ENCODE measurements around the gene AGK. TPM values are rescaled to one million over a fixed set of nuclear protein-coding genes. Genes with fewer than 3 reads are reported as not detected.

AGK gene
- polyA plus RNA-seq, 2 of the 4 experiments (the other 2 are of a cell fraction): 29.6 to 63.5 TPM

GRCh38 chr7:141522657-141523342, 28.4 kb upstream of the AGK start:
- DNase-seq (ENCODE audit: low read depth in 1 of 2, low spot score in 1 of 2) (no peak), FAIRE-seq (no peak), ATAC-seq (no peak)
- no peak overlapping the region for H3K27ac ChIP-seq
- no peak overlapping the region for H3K4me2 ChIP-seq
- ChIA-PET POLR2A (no interaction called here), CTCF (interaction anchor here (0.9 to 2.8 kb wide), 3 partner anchors 11 to 127 kb away, joined by 3 to 10 read pairs (median 5); no protein-coding TSS in a partner anchor)
- no peak overlapping the region for H3K4me3 ChIP-seq
- TF ChIP-seq FOSL2 (IDR thresholded peaks at IDR 0.05): no peak
- no peak for TF ChIP-seq FOSL2 (CRISPR knock-in tag; IDR thresholded peaks at IDR 0.05)
- TF ChIP-seq MYC (IDR thresholded peaks at IDR 0.05; ENCODE audit: borderline replicate concordance, low read length): no peak
- TF ChIP-seq GATA3 (IDR thresholded peaks at IDR 0.05; ENCODE audit: borderline replicate concordance): no peak
- TF ChIP-seq MAX (IDR thresholded peaks at IDR 0.05): no peak
- TF ChIP-seq REST (IDR thresholded peaks at IDR 0.05): no peak
- TF ChIP-seq PBX3 (IDR thresholded peaks at IDR 0.05): no peak
- no peak for TF ChIP-seq HMGXB4 (CRISPR knock-in tag; IDR thresholded peaks at IDR 0.05; ENCODE audit: borderline replicate concordance)
- no peak for TF ChIP-seq JUNB (IDR thresholded peaks at IDR 0.05)
- no peak for TF ChIP-seq SREBF2 (IDR thresholded peaks at IDR 0.05)
- TF ChIP-seq CBX2 (IDR thresholded peaks at IDR 0.05; ENCODE audit: borderline replicate concordance, low read depth): no peak
- no peak for TF ChIP-seq ATOH8 (CRISPR knock-in tag; IDR thresholded peaks at IDR 0.05; ENCODE audit: low read depth)
- no peak for TF ChIP-seq RAD21 (conservative IDR thresholded peaks at IDR 0.05 in 1 of 2, IDR thresholded peaks at IDR 0.05 in 1 of 2)
- no peak for TF ChIP-seq RCOR1 (IDR thresholded peaks at IDR 0.05; ENCODE audit: low read depth, low read length)
- no peak for TF ChIP-seq SMC3 (IDR thresholded peaks at IDR 0.05)
- TF ChIP-seq CBX8 (IDR thresholded peaks at IDR 0.05): no peak
- TF ChIP-seq CHD2 (IDR thresholded peaks at IDR 0.05; ENCODE audit: low read length, partially characterized antibody): no peak
- no peak for TF ChIP-seq EHF (CRISPR knock-in tag; IDR thresholded peaks at IDR 0.05)
- H3K4me1 ChIP-seq: no peaks in the 10 kb centered on the region
- no peaks in the 10 kb centered on the region for H3K9me3 ChIP-seq
- WGBS (ENCODE audit: missing lambda C conversion rate): 8% methylated on average over 3 of the region's 3 CpGs

- CTCF ChIA-PET: no interaction called here
- POLR2A ChIA-PET: no interaction called here
Observed at GRCh38 chr7:141525973-141526514, 25.2 kb upstream of the AGK start.

More at GRCh38 chr7:141525973-141526514, 25.2 kb upstream of the AGK start:
- DNase-seq (ENCODE audit: low read depth in 1 of 2, low spot score in 1 of 2) (no peak), FAIRE-seq (no peak), ATAC-seq (no peak)
- Histone ChIP-seq H3K4me2 (no peak overlapping the region), H3K4me3 (no peak overlapping the region), H3K27ac (no peak overlapping the region), H3K9me3 (no peaks in the 10 kb centered on the region), H3K4me1 (no peaks in the 10 kb centered on the region)
- TF ChIP-seq FOSL2 (IDR thresholded peaks at IDR 0.05) (no peak), FOSL2 (CRISPR knock-in tag; IDR thresholded peaks at IDR 0.05) (peak; percentile 43; the same call in 1 of the 2 replicates), RFX5 (IDR thresholded peaks at IDR 0.05) (no peak)

All from A549 (cell line).